SK-N-SH (cell line): ENCODE results near the gene MTHFD1L. TPM values are rescaled to one million over a fixed set of nuclear protein-coding genes. Genes with fewer than 3 reads are reported as not detected.

Experiments used
- CTCF ChIA-PET: fragments of 300-600, 350-600 bp; formaldehyde crosslinking; extraction: SDS; loops from one replicate; lab custom pipeline; 2021; lab: Yijun Ruan, JAX
- POLR2A ChIA-PET: fragments of 350-600 bp; sonication (Branson Sonifier 250); formaldehyde crosslinking; extraction: SDS; loops from one replicate; lab custom pipeline; 2020; ENCODE audit warnings: antibody characterized with exemption, inconsistent platforms; lab: Yijun Ruan, JAX
- DNase-seq: peaks from one replicate; pipeline ENCODE4 v3.0.0; 2012
- H2AFZ ChIP-seq: fragments of 200-600 bp; sonication (generic); 2 replicates; pipeline ENCODE4 v1.8.1; 2016; ENCODE audit warnings: antibody characterized with exemption, mild to moderate bottlenecking, low read depth
- H3F3A ChIP-seq: fragments of 200-600 bp; sonication (generic); replicated peaks from 2 replicates; pipeline ENCODE3; 2016; ENCODE audit warnings: antibody characterized with exemption, mild to moderate bottlenecking; ENCODE audit not compliant: insufficient read depth
- H3K27ac ChIP-seq, 2 experiments: fragments of 200-500 bp in 1 of 2; fragments of 200-600 bp in 1 of 2; sonication (Bioruptor generic) in 1 of 2; sonication (generic), shearing (Covaris generic) in 1 of 2; 2 replicates each; pipeline versions ENCODE4 v1.5.1 to v1.6.1; 2014 to 2016; ENCODE audit warnings: low read depth in 2 of 2, inconsistent platforms in 1 of 2, low read length in 1 of 2, mild to moderate bottlenecking in 1 of 2, mixed read lengths in 1 of 2
- H3K27me3 ChIP-seq: fragments of 200-600 bp; sonication (generic), shearing (Covaris generic); 2 replicates; pipeline ENCODE4 v1.6.1; 2016; ENCODE audit warnings: mixed run types; ENCODE audit not compliant: insufficient read depth
- H3K36me3 ChIP-seq, 2 experiments: fragments of 200-500 bp in 1 of 2; fragments of 200-600 bp in 1 of 2; sonication (Bioruptor generic) in 1 of 2; sonication (generic) in 1 of 2; replicated peaks in 1 of 2; 2 replicates each; pipeline versions ENCODE3 to v1.5.1; 2014 to 2016; ENCODE audit warnings: low read length in 1 of 2, mild to moderate bottlenecking in 1 of 2; ENCODE audit not compliant: insufficient read depth in 2 of 2, control insufficient read depth in 1 of 2
- H3K4me1 ChIP-seq, 2 experiments: fragments of 200-500 bp in 1 of 2; fragments of 200-600 bp in 1 of 2; sonication (Bioruptor generic) in 1 of 2; sonication (generic), shearing (Covaris generic) in 1 of 2; 2 replicates each; pipeline versions ENCODE4 v1.5.1 to v1.6.1; 2014 to 2016; ENCODE audit warnings: low read depth in 1 of 2, low read length in 1 of 2, mixed run types in 1 of 2; ENCODE audit not compliant: insufficient read depth in 2 of 2, control insufficient read depth in 1 of 2
- H3K4me2 ChIP-seq: fragments of 200-600 bp; sonication (generic), shearing (Covaris generic); 2 replicates; pipeline ENCODE4 v1.6.1; 2017; ENCODE audit warnings: mixed run types
- H3K4me3 ChIP-seq, 2 experiments: fragments of 200-500 bp in 1 of 2; fragments of 200-600 bp in 1 of 2; sonication (Bioruptor generic) in 1 of 2; sonication (generic), shearing (Covaris generic) in 1 of 2; 2 replicates each; pipeline versions ENCODE4 v1.5.1 to v1.8.1; 2014 to 2016; ENCODE audit warnings: low read depth in 2 of 2, inconsistent platforms in 1 of 2, low read length in 1 of 2, mild to moderate bottlenecking in 1 of 2, mixed read lengths in 1 of 2, moderate library complexity in 1 of 2
- H3K79me2 ChIP-seq: fragments of 200-600 bp; sonication (generic); 2 replicates; pipeline ENCODE4 v1.8.1; 2017; ENCODE audit warnings: mild to moderate bottlenecking; ENCODE audit not compliant: insufficient read depth
- H3K9ac ChIP-seq: fragments of 200-600 bp; sonication (generic); 2 replicates; pipeline ENCODE4 v1.6.1; 2017; ENCODE audit warnings: mixed run types
- H3K9me2 ChIP-seq: fragments of 200-600 bp; sonication (generic); 2 replicates; pipeline ENCODE4 v1.6.1; 2017; ENCODE audit warnings: mixed run types
- H3K9me3 ChIP-seq: fragments of 200-600 bp; sonication (generic); 2 replicates; pipeline ENCODE4 v1.6.1; 2017; ENCODE audit warnings: mixed run types, mild to moderate bottlenecking, moderate library complexity
- H4K20me1 ChIP-seq: fragments of 200-600 bp; sonication (generic); 2 replicates; pipeline ENCODE4 v1.6.1; 2017; ENCODE audit warnings: mild to moderate bottlenecking, mixed run types; ENCODE audit not compliant: insufficient read depth
- CHD2 ChIP-seq: fragments of 150-350 bp; IDR thresholded peaks from 2 replicates; pipeline ENCODE4 v1.6.1; 2018; ENCODE audit warnings: low read length; ENCODE audit not compliant: partially characterized antibody
- CTCF ChIP-seq: fragments of 200-600 bp; sonication (generic); IDR thresholded peaks from 2 replicates; pipeline ENCODE4 v1.6.1; 2017; ENCODE audit warnings: antibody characterized with exemption, mild to moderate bottlenecking, moderate library complexity
- ELF1 ChIP-seq: IDR thresholded peaks from 2 replicates; pipeline ENCODE4 v1.4.0; 2012
- EP300 ChIP-seq, 2 experiments: IDR thresholded peaks; 2 replicates each; pipeline versions ENCODE4 v1.4.0 to v1.6.1; 2012; ENCODE audit warnings: borderline replicate concordance in 1 of 2, low read depth in 1 of 2, low read length in 1 of 2
- EZH2phosphoT487 ChIP-seq: fragments of 200-600 bp; sonication (generic); IDR thresholded peaks from 2 replicates; pipeline ENCODE4 v1.6.1; 2017; ENCODE audit warnings: low read depth, mixed run types, mild to moderate bottlenecking, antibody characterized with exemption, moderate library complexity, borderline replicate concordance
- FOXJ3 ChIP-seq: sonication (generic); formaldehyde crosslinking; IDR thresholded peaks from 2 replicates; pipeline ENCODE4 v1.5.1; 2020; ENCODE audit warnings: mild to moderate bottlenecking, missing genetic modification reagents
- GATA2 ChIP-seq: sonication (generic); formaldehyde crosslinking; IDR thresholded peaks from 2 replicates; pipeline ENCODE4 v1.5.0; 2020; ENCODE audit warnings: mild to moderate bottlenecking, missing genetic modification reagents
- JUND ChIP-seq: IDR thresholded peaks from 2 replicates; pipeline ENCODE4 v1.4.0; 2012
- MAX ChIP-seq: IDR thresholded peaks from 2 replicates; pipeline ENCODE4 v1.4.0; 2012; ENCODE audit warnings: low read depth
- MXI1 ChIP-seq: IDR thresholded peaks from 2 replicates; pipeline ENCODE4 v1.6.1; 2012; ENCODE audit warnings: mild to moderate bottlenecking, low read depth, low read length, improper control_type of control experiment
- NFIC ChIP-seq: IDR thresholded peaks from 2 replicates; pipeline ENCODE4 v1.4.0; 2012; ENCODE audit warnings: borderline replicate concordance
- PBX3 ChIP-seq: IDR thresholded peaks from 2 replicates; pipeline ENCODE4; 2012
- POLR2AphosphoS5 ChIP-seq: IDR thresholded peaks from 2 replicates; pipeline ENCODE4 v1.6.1; 2012; ENCODE audit warnings: low read depth, low read length
- RAD21 ChIP-seq: IDR thresholded peaks from 2 replicates; pipeline ENCODE4 v1.6.1; 2012; ENCODE audit warnings: mild to moderate bottlenecking, low read length
- RCOR1 ChIP-seq: fragments of 150-350 bp; IDR thresholded peaks from 2 replicates; pipeline ENCODE4 v1.6.1; 2017; ENCODE audit warnings: antibody characterized with exemption, low read length
- REST ChIP-seq: IDR thresholded peaks from 2 replicates; pipeline ENCODE4 v1.6.1; 2012; ENCODE audit warnings: mild to moderate bottlenecking, low read depth, low read length, moderate library complexity
- RXRA ChIP-seq: IDR thresholded peaks from 2 replicates; pipeline ENCODE4 v1.4.0; 2012; ENCODE audit warnings: low read depth, mild to moderate bottlenecking, borderline replicate concordance
- TCF12 ChIP-seq: IDR thresholded peaks from 2 replicates; pipeline ENCODE4 v1.4.0; 2012
- USF2 ChIP-seq: fragments of 150-350 bp; IDR thresholded peaks from 2 replicates; pipeline ENCODE4 v1.6.1; 2017; ENCODE audit warnings: antibody characterized with exemption, low read length, low read depth, borderline replicate concordance
- WGBS: methylation state at CpG from one replicate; pipeline ENCODE4 v1.1.6; 2017; ENCODE audit warnings: low lambda C conversion rate; 5-methylcytosine and 5-hydroxymethylcytosine counted together
- polyA plus RNA-seq, 3 experiments: library from polyadenylated mRNA; depleted of rRNA; stranded (reverse); fragments of >200 nt; gene quantifications; 2 replicates each; pipeline ENCODE4 v1.2.3, GENCODE V29; 2012

The MTHFD1L gene
- polyA plus RNA-seq, 1 of the 3 experiments (the other 2 are of a cell fraction), result 37.0 TPM

- WGBS, result 94% methylated on average over 7 of the region's 7 CpGs
- Histone ChIP-seq H3F3A (peaks cover 32% of the 10 kb centered on the region), H3K27ac (no peak overlapping the region), H4K20me1 (no peaks in the 10 kb centered on the region), H3K9ac (no peak overlapping the region), H2AFZ (no peak overlapping the region), H3K9me2 (no peaks in the 10 kb centered on the region), H3K79me2 (peaks cover 27% of the 10 kb centered on the region), H3K9me3 (no peaks in the 10 kb centered on the region), H3K36me3 (peaks cover 46 to 65% of the 10 kb centered on the region in 2 experiments), H3K4me3 (no peak overlapping the region), H3K4me1 (peaks cover 6 to 13% of the 10 kb centered on the region in 2 experiments; a peak in 3 of 4 replicates), H3K4me2 (no peak overlapping the region), H3K27me3 (no peaks in the 10 kb centered on the region)
- ChIA-PET POLR2A (no interaction called here), CTCF (interaction anchor here (0.8 to 16.6 kb wide), 5 partner anchors 8 to 519 kb away, joined by 3 to 421 read pairs (median 4); partner anchors contain the start of gene MTHFD1L)
- no peak for TF ChIP-seq CHD2
- TF ChIP-seq ELF1, result no peak
- TF ChIP-seq POLR2AphosphoS5, result no peak
- no peak for DNase-seq
Observed at GRCh38 chr6:150886155-150886554, 20.7 kb downstream of the MTHFD1L start.

- ChIA-PET POLR2A (no interaction called here), CTCF (interaction anchor here (1.0 to 16.6 kb wide), 4 partner anchors 22 to 518 kb away, joined by 4 to 421 read pairs (median 4); partner anchors contain the start of gene MTHFD1L)
- no peaks in the 10 kb centered on the region for H3K9me2 ChIP-seq
- H3K4me1 ChIP-seq, result no peaks in the 10 kb centered on the region
- H3F3A ChIP-seq, result peaks cover 14% of the 10 kb centered on the region
- H3K4me3 ChIP-seq, result no peak overlapping the region
- H3K4me2 ChIP-seq, result no peak overlapping the region
- WGBS, result 96% methylated on average over 3 of the region's 3 CpGs
- H3K27me3 ChIP-seq, result no peaks in the 10 kb centered on the region
- no peak overlapping the region for H3K9ac ChIP-seq
- no peak overlapping the region for H3K27ac ChIP-seq
- DNase-seq, result no peak
- no peaks in the 10 kb centered on the region for H3K9me3 ChIP-seq
- no peak overlapping the region for H2AFZ ChIP-seq
- H3K79me2 ChIP-seq, result peaks cover 23% of the 10 kb centered on the region
- H3K36me3 ChIP-seq, result peaks cover 50 to 69% of the 10 kb centered on the region in 2 experiments
- no peaks in the 10 kb centered on the region for H4K20me1 ChIP-seq
- TF ChIP-seq CHD2 (no peak), RCOR1 (no peak), REST (no peak), MAX (no peak), TCF12 (no peak), PBX3 (no peak), EZH2phosphoT487 (no peak), JUND (no peak), MXI1 (no peak), EP300 (IDR thresholded peaks at IDR 0.05; ENCODE audit: borderline replicate concordance in 1 of 2, low read depth in 1 of 2, low read length in 1 of 2) (no peak), RXRA (no peak), NFIC (no peak), USF2 (no peak), FOXJ3 (no peak), RAD21 (no peak), GATA2 (CRISPR knock-in tag) (no peak), CTCF (no peak)
Observed at GRCh38 chr6:150887978-150888563, 22.6 kb downstream of the MTHFD1L start.
